ENCODE measurements around the gene ANKS1A. TPM values are rescaled to one million over a fixed set of nuclear protein-coding genes. Genes with fewer than 3 reads are reported as not detected.

ANKS1A gene
- total RNA-seq, 1 donor from 2014 or later = 17.2 TPM

DNA sequence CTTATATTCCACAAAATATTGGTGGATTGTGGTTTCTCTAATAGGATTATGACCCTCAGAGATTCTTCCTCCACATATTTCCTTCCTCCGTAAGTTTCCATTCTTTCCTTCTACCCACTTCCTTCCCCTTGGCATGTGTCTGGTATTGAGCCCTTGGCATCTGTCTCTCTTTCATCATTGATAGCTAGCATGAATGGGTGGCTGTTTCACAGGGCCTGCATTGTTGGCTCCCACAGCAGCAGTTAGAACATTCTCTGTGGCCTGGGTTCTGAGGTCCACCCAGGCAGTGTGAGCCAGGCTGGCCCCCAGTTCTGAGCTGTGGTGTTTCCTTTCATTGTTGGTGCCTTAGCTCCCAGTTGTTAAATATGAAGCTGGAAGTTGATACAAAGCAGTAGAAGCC, 125.3 kb downstream of the ANKS1A start:
- Mint-ChIP-seq H3K4me1 (ENCODE audit: low read depth) (peaks cover 48% of the 10 kb centered on the region), H3K27ac (ENCODE audit: unreplicated experiment) (no peak overlapping the region), H3K4me3 (ENCODE audit: unreplicated experiment) (no peak overlapping the region), H3K27me3 (ENCODE audit: low read depth) (no peaks in the 10 kb centered on the region), H3K9me3 (ENCODE audit: low read depth) (no peaks in the 10 kb centered on the region), H3K36me3 (ENCODE audit: low read depth) (no peaks in the 10 kb centered on the region)
- TF ChIP-seq, protein P1, sequence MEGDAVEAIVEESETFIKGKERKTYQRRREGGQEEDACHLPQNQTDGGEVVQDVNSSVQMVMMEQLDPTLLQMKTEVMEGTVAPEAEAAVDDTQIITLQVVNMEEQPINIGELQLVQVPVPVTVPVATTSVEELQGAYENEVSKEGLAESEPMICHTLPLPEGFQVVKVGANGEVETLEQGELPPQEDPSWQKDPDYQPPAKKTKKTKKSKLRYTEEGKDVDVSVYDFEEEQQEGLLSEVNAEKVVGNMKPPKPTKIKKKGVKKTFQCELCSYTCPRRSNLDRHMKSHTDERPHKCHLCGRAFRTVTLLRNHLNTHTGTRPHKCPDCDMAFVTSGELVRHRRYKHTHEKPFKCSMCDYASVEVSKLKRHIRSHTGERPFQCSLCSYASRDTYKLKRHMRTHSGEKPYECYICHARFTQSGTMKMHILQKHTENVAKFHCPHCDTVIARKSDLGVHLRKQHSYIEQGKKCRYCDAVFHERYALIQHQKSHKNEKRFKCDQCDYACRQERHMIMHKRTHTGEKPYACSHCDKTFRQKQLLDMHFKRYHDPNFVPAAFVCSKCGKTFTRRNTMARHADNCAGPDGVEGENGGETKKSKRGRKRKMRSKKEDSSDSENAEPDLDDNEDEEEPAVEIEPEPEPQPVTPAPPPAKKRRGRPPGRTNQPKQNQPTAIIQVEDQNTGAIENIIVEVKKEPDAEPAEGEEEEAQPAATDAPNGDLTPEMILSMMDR (IDR thresholded peaks at IDR 0.05) = no peak
- DNase-seq (ENCODE audit: low spot score) = no peak

- Mint-ChIP-seq H3K36me3 (ENCODE audit: low read depth) (peaks cover 3% of the 10 kb centered on the region), H3K4me3 (ENCODE audit: unreplicated experiment) (no peak overlapping the region), H3K27ac (ENCODE audit: unreplicated experiment) (no peak overlapping the region), H3K4me1 (ENCODE audit: low read depth) (peaks cover 52% of the 10 kb centered on the region), H3K9me3 (ENCODE audit: low read depth) (no peaks in the 10 kb centered on the region), H3K27me3 (ENCODE audit: low read depth) (no peaks in the 10 kb centered on the region)
- TF ChIP-seq, protein P1 (IDR thresholded peaks at IDR 0.05) = no peak
- no peak for DNase-seq (ENCODE audit: low spot score)
These were observed 125.7 kb downstream of the ANKS1A start for GRCh38 chr6:35014786-35015185.

DNA sequence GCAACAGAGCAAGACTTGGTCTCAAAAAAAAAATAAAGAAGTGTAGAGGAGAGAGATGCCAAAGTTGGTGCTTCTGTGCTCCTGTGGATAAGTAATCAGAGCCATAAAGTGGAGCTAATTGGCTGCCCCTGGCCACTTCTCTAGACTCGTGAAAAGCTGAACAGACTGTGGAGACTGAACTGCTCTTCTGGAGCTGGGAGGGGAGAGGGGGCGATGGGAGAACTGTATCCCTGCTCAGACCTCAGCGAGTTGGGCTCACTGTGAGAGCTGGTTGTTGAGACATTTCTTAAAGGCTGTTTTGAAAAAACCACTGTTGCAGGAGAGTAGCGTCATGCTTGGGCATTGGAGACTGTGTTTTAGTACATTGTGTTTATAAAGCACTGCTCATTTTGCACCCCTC, 126.4 kb downstream of the ANKS1A start:
- TF ChIP-seq, protein P1 (IDR thresholded peaks at IDR 0.05) = no peak
- peaks cover 5% of the 10 kb centered on the region for H3K36me3 Mint-ChIP-seq (ENCODE audit: low read depth)
- no peak overlapping the region for H3K27ac Mint-ChIP-seq (ENCODE audit: unreplicated experiment)
- DNase-seq (ENCODE audit: low spot score) = no peak
- H3K9me3 Mint-ChIP-seq (ENCODE audit: low read depth) = no peaks in the 10 kb centered on the region
- no peak overlapping the region for H3K4me3 Mint-ChIP-seq (ENCODE audit: unreplicated experiment)
- H3K4me1 Mint-ChIP-seq (ENCODE audit: low read depth) = peaks cover 56% of the 10 kb centered on the region
- H3K27me3 Mint-ChIP-seq (ENCODE audit: low read depth) = no peaks in the 10 kb centered on the region

DNA sequence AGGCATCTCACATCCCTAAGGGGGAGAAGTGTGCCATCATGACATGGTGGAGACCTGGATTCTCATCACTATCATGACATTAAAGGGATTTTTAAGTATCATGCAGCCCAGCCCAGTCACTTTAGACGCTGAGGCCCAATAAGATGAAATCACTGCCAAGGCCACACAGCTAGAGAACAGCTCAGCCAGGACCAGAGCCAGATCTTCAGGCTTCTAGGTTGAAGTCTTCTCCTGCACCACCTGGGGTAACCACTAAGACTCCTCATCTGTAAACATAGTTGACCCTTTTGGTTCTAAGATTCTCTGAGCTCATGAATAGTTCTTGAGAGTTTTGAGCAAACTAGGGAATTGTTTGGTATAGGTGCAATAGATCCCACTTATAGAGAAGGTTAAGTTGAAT, 126.9 kb downstream of the ANKS1A start:
- H3K4me3 Mint-ChIP-seq (ENCODE audit: unreplicated experiment) = no peak overlapping the region
- DNase-seq (ENCODE audit: low spot score) = no peak
- peaks cover 5% of the 10 kb centered on the region for H3K36me3 Mint-ChIP-seq (ENCODE audit: low read depth)
- no peaks in the 10 kb centered on the region for H3K27me3 Mint-ChIP-seq (ENCODE audit: low read depth)
- H3K9me3 Mint-ChIP-seq (ENCODE audit: low read depth) = no peaks in the 10 kb centered on the region
- H3K4me1 Mint-ChIP-seq (ENCODE audit: low read depth) = peaks cover 61% of the 10 kb centered on the region
- TF ChIP-seq, protein P1 (IDR thresholded peaks at IDR 0.05) = no peak
- peak overlapping the region; percentile 97 for H3K27ac Mint-ChIP-seq (ENCODE audit: unreplicated experiment)

DNA sequence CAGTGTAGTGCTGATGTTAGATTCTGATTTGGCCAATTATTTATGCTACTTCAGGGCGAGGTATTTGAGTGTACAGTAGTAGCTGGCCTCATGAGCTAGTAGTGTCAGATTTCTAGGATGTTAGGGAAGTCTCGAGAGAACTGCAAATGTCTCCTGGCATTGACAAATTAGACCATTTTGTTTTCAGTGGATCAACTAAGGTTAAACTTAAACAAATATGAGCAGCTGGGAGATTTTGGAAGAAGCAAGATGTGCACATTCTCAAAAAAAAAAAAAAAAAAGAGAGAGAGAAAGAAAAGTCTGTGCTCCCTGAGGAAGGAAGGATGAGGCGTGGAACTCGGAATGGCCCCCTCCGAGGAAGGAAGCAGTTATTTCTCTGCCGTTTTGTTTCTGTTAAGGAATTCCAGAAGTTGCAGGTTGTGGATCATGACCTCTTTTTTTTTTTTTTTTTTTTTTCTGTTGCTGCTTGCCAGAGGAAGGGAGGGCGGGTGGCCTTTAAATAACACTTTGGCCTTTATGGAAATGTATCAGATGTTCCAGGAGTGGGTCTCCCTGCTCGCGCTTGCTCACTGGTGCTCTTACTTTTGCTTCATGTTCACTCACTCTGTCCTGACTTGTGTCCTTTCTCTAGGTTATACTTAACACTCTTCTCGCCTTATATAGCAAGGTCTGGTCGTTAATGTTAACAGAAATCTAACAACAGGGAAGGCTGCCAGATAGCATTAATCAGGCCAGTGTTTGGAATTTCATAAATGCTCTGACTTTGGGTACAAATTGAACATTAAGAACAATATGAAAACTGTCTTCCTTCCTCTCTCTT, 127.7 kb downstream of the ANKS1A start:
- peaks cover 57% of the 10 kb centered on the region for H3K4me1 Mint-ChIP-seq (ENCODE audit: low read depth)
- no peaks in the 10 kb centered on the region for H3K27me3 Mint-ChIP-seq (ENCODE audit: low read depth)
- H3K4me3 Mint-ChIP-seq (ENCODE audit: unreplicated experiment) = peak overlapping the region; percentile 78
- DNase-seq (ENCODE audit: low spot score) = no peak
- no peaks in the 10 kb centered on the region for H3K9me3 Mint-ChIP-seq (ENCODE audit: low read depth)
- TF ChIP-seq, protein P1 (IDR thresholded peaks at IDR 0.05) = no peak
- peak overlapping the region; percentile 97 for H3K27ac Mint-ChIP-seq (ENCODE audit: unreplicated experiment)
- peaks cover 5% of the 10 kb centered on the region for H3K36me3 Mint-ChIP-seq (ENCODE audit: low read depth)

Measured in chondrocyte (in vitro differentiated cells).